ENCODE results near the gene KLF11. TPM values are rescaled to one million over a fixed set of nuclear protein-coding genes. Genes with fewer than 3 reads are reported as not detected.

Gene KLF11
- total RNA-seq, 1 experiment from 2014 or later, result 10.9 TPM

DNA sequence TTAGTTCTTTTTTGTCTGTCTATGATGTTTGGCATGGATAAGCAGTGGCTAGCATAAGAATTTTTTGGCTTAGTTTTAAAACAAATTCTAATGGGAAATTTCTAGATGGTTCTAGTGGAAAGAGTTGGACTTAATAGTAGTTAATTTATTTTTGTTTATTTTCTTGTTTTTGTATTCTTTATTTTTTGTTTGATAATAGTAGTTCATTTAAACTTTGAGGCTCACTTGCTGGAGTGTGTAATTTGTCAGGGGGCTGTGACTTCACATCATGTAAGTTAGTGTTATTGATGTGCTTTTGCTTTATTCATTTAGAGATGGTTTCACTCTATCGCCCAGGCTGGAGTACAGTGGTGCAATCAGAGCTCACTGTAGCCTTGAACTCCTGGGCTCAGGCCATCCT lies 43.7 kb upstream of the KLF11 start:
- intact Hi-C loops (cut with micrococcal nuclease; ENCODE audit: unreplicated experiment), result no loop called here
- Histone ChIP-seq H3K9me2 (ENCODE audit: insufficient read depth) (no peaks in the 10 kb centered on the region), H3K9me3 (ENCODE audit: insufficient read depth, low read depth) (no peaks in the 10 kb centered on the region), H3K27ac (no peak overlapping the region), H3K79me2 (ENCODE audit: low read depth) (no peaks in the 10 kb centered on the region), H3K4me3 (no peak overlapping the region), H3F3A (ENCODE audit: insufficient read depth, low read depth) (peaks cover 15% of the 10 kb centered on the region; the same call in 1 of the 2 replicates), H3K27me3 (ENCODE audit: insufficient read depth, low read depth) (no peaks in the 10 kb centered on the region), H3K4me2 (no peak overlapping the region), H2AFZ (no peak overlapping the region), H3K36me3 (ENCODE audit: low read depth) (peaks cover 38% of the 10 kb centered on the region), H3K4me1 (replicated peaks; ENCODE audit: insufficient read depth) (no peaks in the 10 kb centered on the region), H4K20me1 (ENCODE audit: insufficient read depth) (peaks cover 6% of the 10 kb centered on the region; the same call in 1 of the 2 replicates)
- DNase-seq, result no peak
- ChIA-PET CTCF (no interaction called here), POLR2A (ENCODE audit: unreplicated experiment) (no interaction called here)
- no peak for TF ChIP-seq CTCF (conservative IDR thresholded peaks at IDR 0.05)
- no peak for TF ChIP-seq EZH2 (IDR thresholded peaks at IDR 0.05; ENCODE audit: low read depth)
- no TSS peak for BruUV-seq (replicated peaks)

DNA sequence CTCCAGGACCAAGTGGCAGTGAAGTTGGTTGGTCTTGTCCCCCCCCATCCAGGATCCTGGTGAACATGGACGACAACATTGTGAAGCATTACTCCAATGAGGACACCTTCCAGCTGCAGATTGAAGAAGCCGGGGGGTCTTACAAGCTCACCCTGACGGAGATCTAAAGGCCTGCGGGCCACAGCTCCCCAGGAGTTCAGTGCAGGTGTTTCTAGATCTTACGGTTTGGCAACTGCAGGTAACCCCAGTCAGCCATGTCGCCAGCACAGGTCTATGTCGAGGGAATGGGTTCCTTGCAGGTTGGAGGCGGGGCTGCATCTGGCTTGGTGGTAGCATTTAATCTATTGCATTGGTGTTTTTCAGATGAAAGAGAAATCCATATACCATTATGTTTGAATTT lies 42.8 kb upstream of the KLF11 start:
- Histone ChIP-seq H3K4me2 (no peak overlapping the region), H3K4me1 (replicated peaks; ENCODE audit: insufficient read depth) (no peaks in the 10 kb centered on the region), H3K36me3 (ENCODE audit: low read depth) (peaks cover 37% of the 10 kb centered on the region), H4K20me1 (ENCODE audit: insufficient read depth) (peaks cover 6% of the 10 kb centered on the region; the same call in 1 of the 2 replicates), H3K9me2 (ENCODE audit: insufficient read depth) (no peaks in the 10 kb centered on the region), H2AFZ (no peak overlapping the region), H3K9me3 (ENCODE audit: insufficient read depth, low read depth) (no peaks in the 10 kb centered on the region), H3F3A (ENCODE audit: insufficient read depth, low read depth) (peaks cover 11% of the 10 kb centered on the region; the same call in 1 of the 2 replicates), H3K4me3 (no peak overlapping the region), H3K27ac (no peak overlapping the region), H3K27me3 (ENCODE audit: insufficient read depth, low read depth) (no peaks in the 10 kb centered on the region), H3K79me2 (ENCODE audit: low read depth) (no peaks in the 10 kb centered on the region)
- CTCF ChIA-PET, result no interaction called here
- BruUV-seq (replicated peaks), result no TSS peak
- TF ChIP-seq EZH2 (IDR thresholded peaks at IDR 0.05; ENCODE audit: low read depth), result no peak
- no peak for TF ChIP-seq CTCF (conservative IDR thresholded peaks at IDR 0.05)
- POLR2A ChIA-PET (ENCODE audit: unreplicated experiment), result no interaction called here
- DNase-seq, result no peak
- intact Hi-C loops (cut with micrococcal nuclease; ENCODE audit: unreplicated experiment), result no loop called here

- no peaks in the 10 kb centered on the region for H3K9me3 ChIP-seq (ENCODE audit: insufficient read depth, low read depth)
- no peak overlapping the region for H3K27ac ChIP-seq
- H3F3A ChIP-seq (ENCODE audit: insufficient read depth, low read depth), result peaks cover 11% of the 10 kb centered on the region; the same call in 1 of the 2 replicates
- H3K9me2 ChIP-seq (ENCODE audit: insufficient read depth), result no peaks in the 10 kb centered on the region
- H3K4me3 ChIP-seq, result no peak overlapping the region
- ChIA-PET CTCF (no interaction called here), POLR2A (ENCODE audit: unreplicated experiment) (no interaction called here)
- H4K20me1 ChIP-seq (ENCODE audit: insufficient read depth), result peaks cover 6% of the 10 kb centered on the region; the same call in 1 of the 2 replicates
- intact Hi-C loops (cut with micrococcal nuclease; ENCODE audit: unreplicated experiment), result no loop called here
- H3K4me2 ChIP-seq, result no peak overlapping the region
- no TSS peak for BruUV-seq (replicated peaks)
- no peaks in the 10 kb centered on the region for H3K79me2 ChIP-seq (ENCODE audit: low read depth)
- no peak overlapping the region for H2AFZ ChIP-seq
- TF ChIP-seq CTCF (conservative IDR thresholded peaks at IDR 0.05) (no peak), EZH2 (IDR thresholded peaks at IDR 0.05; ENCODE audit: low read depth) (no peak)
- no peak for DNase-seq
- H3K4me1 ChIP-seq (replicated peaks; ENCODE audit: insufficient read depth), result no peaks in the 10 kb centered on the region
- peaks cover 27% of the 10 kb centered on the region for H3K36me3 ChIP-seq (ENCODE audit: low read depth)
- no peaks in the 10 kb centered on the region for H3K27me3 ChIP-seq (ENCODE audit: insufficient read depth, low read depth)
Observed at GRCh38 chr2:10001586-10001985, 41.8 kb upstream of the KLF11 start.

Measured in PC-9 (cell line).